ENCODE data around the gene PALLD.

- TF ChIP-seq CTCF (IDR thresholded peaks at IDR 0.05) (no peak), POLR2A (IDR thresholded peaks at IDR 0.05) (no peak)
These were observed 121.9 kb downstream of the PALLD start for GRCh38 chr4:168618577-168619265.
